Prostate gland (tissue), 2 donors: Measurements from ENCODE around the gene KHDC4.

Source experiments
- CTCF ChIP-seq, 4 experiments: fragments of 200-600 bp in 2 of 4; fragments of 450-650 bp in 2 of 4; sonication (generic) in 2 of 4; IDR thresholded peaks; 1 replicate in 3 of 4; 2 replicates in 1 of 4; pipeline ENCODE4 v1.5.1; 2016 to 2019; ENCODE audit warnings: antibody characterized with exemption in 4 of 4, mild to moderate bottlenecking in 2 of 4, moderate library complexity in 2 of 4
- POLR2AphosphoS5 ChIP-seq: sonication (generic); formaldehyde crosslinking; IDR thresholded peaks from one replicate; pipeline ENCODE4 v1.6.1; 2017; ENCODE audit warnings: antibody characterized with exemption

GRCh38 chr1:155968670-155969069 is 34.5 kb upstream of the KHDC4 start:
- TF ChIP-seq CTCF (IDR thresholded peaks at IDR 0.05) (no peak), POLR2AphosphoS5 (no peak)
